Measurements from ENCODE around the gene TSC22D3. TPM values are rescaled to one million over a fixed set of nuclear protein-coding genes. Genes with fewer than 3 reads are reported as not detected.
A peak's percentile ranks its signal among the peaks of the same experiment; 100 is the strongest.

The TSC22D3 gene
- total RNA-seq, 1 experiment from 2014 or later = 28.1 TPM

DNA sequence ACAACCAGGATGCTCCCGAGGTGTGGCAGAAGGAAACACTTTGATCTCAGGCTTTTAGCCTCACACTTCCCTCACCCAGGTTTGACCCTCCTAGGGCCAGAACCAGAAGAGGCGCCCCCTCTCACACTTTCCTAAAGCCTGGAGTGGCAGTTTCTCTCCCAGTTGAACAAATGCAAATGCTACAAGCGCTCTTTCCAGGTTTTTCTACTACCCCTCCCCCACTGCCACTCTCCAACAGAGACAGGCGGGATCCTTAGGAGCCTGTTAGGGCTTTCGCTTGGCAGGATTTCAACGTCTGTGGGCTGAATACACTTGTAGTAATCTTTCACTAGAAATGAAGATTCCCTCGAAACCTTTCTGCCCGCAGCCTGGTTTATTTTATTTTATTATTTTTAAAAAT, 2.4 kb downstream of the TSC22D3 start:
- no peaks in the 10 kb centered on the region for H3K9me3 ChIP-seq (replicated peaks)
- H3K4me1 ChIP-seq (replicated peaks) = peaks cover 6% of the 10 kb centered on the region; the same call in 1 of the 2 replicates
- DNase-seq (ENCODE audit: low read depth in 1 of 2, low spot score in 2 of 2) = no peak
- no peaks in the 10 kb centered on the region for H3K36me3 ChIP-seq
- no peaks in the 10 kb centered on the region for H3K27me3 ChIP-seq (replicated peaks)
- no peak overlapping the region for H3K4me3 ChIP-seq
- H3K27ac ChIP-seq = no peak overlapping the region

- H3K27me3 ChIP-seq (replicated peaks) = no peaks in the 10 kb centered on the region
- no peaks in the 10 kb centered on the region for H3K36me3 ChIP-seq
- H3K27ac ChIP-seq = no peak overlapping the region
- H3K9me3 ChIP-seq (replicated peaks) = no peaks in the 10 kb centered on the region
- H3K4me3 ChIP-seq = no peak overlapping the region
- peak in 1 of 2 experiments; percentile 41 for DNase-seq (ENCODE audit: low read depth in 1 of 2, low spot score in 2 of 2)
- H3K4me1 ChIP-seq (replicated peaks) = no peaks in the 10 kb centered on the region
These were observed 5.8 kb downstream of the TSC22D3 start for GRCh38 chrX:107769581-107770317.

GRCh38 chrX:107768051-107768450, 7.5 kb downstream of the TSC22D3 start:
- Histone ChIP-seq H3K4me1 (replicated peaks) (no peaks in the 10 kb centered on the region), H3K36me3 (no peaks in the 10 kb centered on the region), H3K4me3 (no peak overlapping the region), H3K9me3 (replicated peaks) (no peaks in the 10 kb centered on the region), H3K27me3 (replicated peaks) (no peaks in the 10 kb centered on the region), H3K27ac (no peak overlapping the region)
- no peak for DNase-seq (ENCODE audit: low read depth in 1 of 2, low spot score in 2 of 2)

GRCh38 chrX:107766470-107767150, 9.0 kb downstream of the TSC22D3 start:
- Histone ChIP-seq H3K27ac (no peak overlapping the region), H3K36me3 (no peaks in the 10 kb centered on the region), H3K4me3 (no peak overlapping the region), H3K9me3 (replicated peaks) (no peaks in the 10 kb centered on the region), H3K27me3 (replicated peaks) (no peaks in the 10 kb centered on the region), H3K4me1 (replicated peaks) (no peaks in the 10 kb centered on the region)
- no peak for DNase-seq (ENCODE audit: low read depth in 1 of 2, low spot score in 2 of 2)

DNA sequence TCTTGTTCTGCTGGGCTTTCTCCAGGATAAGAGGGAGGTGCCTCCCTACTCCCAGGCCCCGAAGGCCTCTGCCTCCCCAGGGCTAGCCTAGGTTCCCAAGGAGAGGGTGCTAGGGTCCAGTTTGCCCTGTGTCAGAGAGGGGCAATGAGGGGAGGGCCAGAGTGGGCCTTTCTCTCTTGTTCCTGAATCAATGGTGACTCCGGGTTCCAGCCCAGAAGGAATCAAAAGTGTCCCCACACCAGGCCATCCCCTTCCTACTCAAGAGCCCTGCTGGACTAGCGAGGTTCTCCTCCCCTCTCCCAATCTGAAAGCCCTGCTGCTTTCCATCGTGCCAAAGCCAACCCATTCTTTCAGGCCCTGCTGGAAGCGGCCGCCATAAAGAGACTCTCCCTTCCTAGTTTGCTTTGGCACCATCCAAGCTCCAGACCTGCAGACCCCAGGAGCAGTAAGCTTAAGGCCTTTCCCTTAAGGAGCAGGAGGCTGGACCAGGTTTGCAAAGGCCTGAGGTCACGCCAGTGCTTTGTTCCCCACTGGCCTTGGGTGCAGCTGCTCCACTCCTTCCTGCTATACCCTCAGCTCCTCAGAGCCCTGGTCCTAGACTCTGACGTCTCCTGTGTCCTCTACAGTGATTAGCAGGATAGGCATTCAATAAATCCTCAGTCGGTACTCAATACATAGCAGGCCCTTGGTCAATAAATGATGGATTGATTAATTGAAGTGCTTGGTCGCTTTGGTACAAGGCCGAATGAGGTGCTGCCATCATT, 10.6 kb downstream of the TSC22D3 start:
- no peaks in the 10 kb centered on the region for H3K9me3 ChIP-seq (replicated peaks)
- no peak for DNase-seq (ENCODE audit: low read depth in 1 of 2, low spot score in 2 of 2)
- H3K4me3 ChIP-seq = no peak overlapping the region
- no peaks in the 10 kb centered on the region for H3K27me3 ChIP-seq (replicated peaks)
- no peaks in the 10 kb centered on the region for H3K36me3 ChIP-seq
- H3K4me1 ChIP-seq (replicated peaks) = no peaks in the 10 kb centered on the region
- H3K27ac ChIP-seq = no peak overlapping the region

DNA sequence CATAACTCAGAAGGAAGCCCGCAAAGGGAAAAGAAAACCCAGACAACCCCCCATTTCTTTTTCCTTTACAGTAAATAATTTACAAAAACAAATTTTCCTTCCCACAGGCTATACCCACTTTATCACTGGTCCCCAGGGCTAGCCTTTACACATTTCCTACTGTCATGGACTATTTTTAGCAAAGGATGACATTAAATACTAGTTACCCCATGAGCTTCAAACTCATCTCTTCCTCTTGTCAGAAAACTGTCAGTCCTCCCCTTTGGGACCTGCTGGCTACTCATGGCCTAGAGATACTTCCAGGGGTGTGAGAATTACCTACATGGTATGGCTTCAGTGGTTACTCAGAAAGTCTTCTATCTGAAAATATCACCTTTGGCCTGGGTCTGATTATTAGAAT, 11.9 kb downstream of the TSC22D3 start:
- Histone ChIP-seq H3K27ac (no peak overlapping the region), H3K4me1 (replicated peaks) (no peaks in the 10 kb centered on the region), H3K36me3 (no peaks in the 10 kb centered on the region), H3K27me3 (replicated peaks) (no peaks in the 10 kb centered on the region), H3K9me3 (replicated peaks) (no peaks in the 10 kb centered on the region), H3K4me3 (no peak overlapping the region)
- no peak for DNase-seq (ENCODE audit: low read depth in 1 of 2, low spot score in 2 of 2)

DNA sequence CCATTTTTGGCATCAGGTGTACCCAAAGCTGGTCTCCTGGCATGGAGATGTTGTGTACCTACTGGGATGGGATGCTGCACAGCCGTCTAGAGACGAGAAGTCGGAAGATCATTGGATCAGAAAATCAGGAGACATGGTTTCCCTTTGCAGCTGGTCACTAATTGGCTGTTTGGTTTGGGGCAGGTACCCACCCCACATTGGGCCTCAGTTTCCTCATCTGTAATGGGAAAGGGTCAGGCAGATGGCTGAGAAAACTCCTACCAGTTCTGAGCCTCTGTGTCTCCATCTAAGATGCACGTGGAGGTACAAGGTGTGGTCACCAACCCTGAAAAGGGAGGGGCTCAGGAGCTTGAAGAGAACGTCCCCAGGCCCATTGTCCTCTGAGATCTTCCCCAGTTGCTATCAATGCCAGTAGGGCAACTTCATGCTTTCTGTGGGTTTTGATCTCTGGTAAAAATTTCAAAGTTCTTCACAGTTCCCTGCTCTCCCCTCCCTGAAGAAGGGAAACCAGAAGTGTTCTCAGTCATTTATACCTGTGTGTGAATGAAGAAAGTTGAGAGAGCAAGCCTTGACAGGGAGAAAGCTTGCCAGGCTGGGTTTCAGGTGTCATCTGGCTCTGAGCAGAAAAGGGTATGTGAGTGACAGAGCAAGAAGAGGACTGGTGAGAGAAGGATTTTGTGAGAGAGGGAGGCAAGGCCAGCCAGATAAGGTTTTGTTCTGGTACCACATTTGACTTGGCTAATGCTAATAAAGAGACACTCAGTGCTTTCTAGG, 15.1 kb downstream of the TSC22D3 start:
- no peak for DNase-seq (ENCODE audit: low read depth in 1 of 2, low spot score in 2 of 2)
- H3K4me1 ChIP-seq (replicated peaks) = no peaks in the 10 kb centered on the region
- no peak overlapping the region for H3K27ac ChIP-seq
- no peaks in the 10 kb centered on the region for H3K27me3 ChIP-seq (replicated peaks)
- no peaks in the 10 kb centered on the region for H3K9me3 ChIP-seq (replicated peaks)
- no peak overlapping the region for H3K4me3 ChIP-seq
- no peaks in the 10 kb centered on the region for H3K36me3 ChIP-seq

GRCh38 chrX:107758231-107758766, 17.3 kb downstream of the TSC22D3 start:
- no peak overlapping the region for H3K27ac ChIP-seq
- H3K4me1 ChIP-seq (replicated peaks) = no peaks in the 10 kb centered on the region
- no peak overlapping the region for H3K4me3 ChIP-seq
- no peaks in the 10 kb centered on the region for H3K9me3 ChIP-seq (replicated peaks)
- no peaks in the 10 kb centered on the region for H3K36me3 ChIP-seq
- no peaks in the 10 kb centered on the region for H3K27me3 ChIP-seq (replicated peaks)
- DNase-seq (ENCODE audit: low read depth in 1 of 2, low spot score in 2 of 2) = no peak

DNA sequence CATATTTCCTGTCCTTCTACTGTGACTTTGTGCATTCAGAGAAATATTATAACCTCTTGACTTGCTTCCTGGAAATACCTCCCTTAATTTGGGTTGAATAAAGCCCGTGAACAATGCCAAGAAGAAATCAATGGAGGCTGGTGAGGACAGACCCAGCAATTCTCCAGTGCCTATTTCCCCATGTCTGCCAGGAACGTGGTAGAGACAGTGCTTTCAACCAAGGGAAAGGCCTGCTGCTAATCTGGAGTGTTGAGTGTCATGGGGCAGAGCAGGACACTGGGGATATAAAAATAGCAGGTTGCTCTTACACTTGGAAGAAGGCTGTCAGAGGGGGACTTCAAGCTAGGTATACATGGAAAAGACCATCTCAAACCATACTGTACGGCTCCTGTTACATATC, 19.9 kb downstream of the TSC22D3 start:
- no peak overlapping the region for H3K27ac ChIP-seq
- no peaks in the 10 kb centered on the region for H3K4me1 ChIP-seq (replicated peaks)
- no peaks in the 10 kb centered on the region for H3K9me3 ChIP-seq (replicated peaks)
- H3K27me3 ChIP-seq (replicated peaks) = no peaks in the 10 kb centered on the region
- no peak for DNase-seq (ENCODE audit: low read depth in 1 of 2, low spot score in 2 of 2)
- H3K4me3 ChIP-seq = no peak overlapping the region
- no peaks in the 10 kb centered on the region for H3K36me3 ChIP-seq

DNA sequence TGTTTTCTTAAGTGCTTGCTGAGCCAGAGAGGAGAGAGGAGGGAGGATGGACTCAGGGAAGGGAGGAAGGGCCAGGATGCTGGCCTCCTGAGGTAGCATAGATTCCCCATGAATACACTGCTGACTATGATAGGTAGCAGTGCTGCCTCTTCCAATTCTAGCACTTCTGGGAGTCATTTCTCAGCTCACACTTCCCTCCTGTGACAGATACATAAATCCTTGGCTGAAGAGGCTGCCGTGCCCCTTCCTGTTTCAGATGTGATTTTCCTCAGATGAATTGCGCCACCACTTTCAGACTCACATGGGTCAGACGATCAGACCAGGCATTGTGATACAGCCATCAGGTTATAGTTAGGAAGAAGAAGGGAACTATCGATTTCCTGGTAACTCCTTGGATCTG, 22.4 kb downstream of the TSC22D3 start:
- H3K27ac ChIP-seq = no peak overlapping the region
- no peaks in the 10 kb centered on the region for H3K36me3 ChIP-seq
- no peaks in the 10 kb centered on the region for H3K4me1 ChIP-seq (replicated peaks)
- H3K27me3 ChIP-seq (replicated peaks) = no peaks in the 10 kb centered on the region
- H3K4me3 ChIP-seq = no peak overlapping the region
- DNase-seq (ENCODE audit: low read depth in 1 of 2, low spot score in 2 of 2) = no peak
- H3K9me3 ChIP-seq (replicated peaks) = no peaks in the 10 kb centered on the region

GRCh38 chrX:107752714-107753113, 22.9 kb downstream of the TSC22D3 start:
- H3K9me3 ChIP-seq (replicated peaks) = no peaks in the 10 kb centered on the region
- no peak for DNase-seq (ENCODE audit: low read depth in 1 of 2, low spot score in 2 of 2)
- no peak overlapping the region for H3K27ac ChIP-seq
- no peaks in the 10 kb centered on the region for H3K27me3 ChIP-seq (replicated peaks)
- H3K4me1 ChIP-seq (replicated peaks) = peaks cover 3% of the 10 kb centered on the region
- no peak overlapping the region for H3K4me3 ChIP-seq
- H3K36me3 ChIP-seq = no peaks in the 10 kb centered on the region

DNA sequence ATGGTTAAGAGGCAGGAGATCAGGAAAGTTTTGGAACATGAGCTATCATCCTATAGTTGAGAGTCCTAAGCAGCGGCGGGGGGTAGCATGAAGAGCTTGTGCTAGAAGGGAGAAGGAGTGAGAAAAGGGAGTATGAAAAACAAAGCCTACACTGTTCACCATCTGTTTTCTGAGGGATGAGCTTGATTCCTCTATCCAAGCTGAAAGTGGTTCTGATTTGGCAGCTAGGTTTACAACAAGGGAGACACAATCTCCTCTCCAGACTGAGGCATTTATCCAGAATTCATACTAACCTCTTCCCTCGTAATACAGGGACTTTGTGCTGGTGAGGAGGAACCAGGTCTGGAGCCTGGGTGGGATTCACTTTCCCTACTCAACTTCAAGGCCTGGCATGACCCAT, 23.5 kb downstream of the TSC22D3 start:
- H3K36me3 ChIP-seq = no peaks in the 10 kb centered on the region
- H3K27ac ChIP-seq = no peak overlapping the region
- peaks cover 9% of the 10 kb centered on the region for H3K4me1 ChIP-seq (replicated peaks)
- no peak for DNase-seq (ENCODE audit: low read depth in 1 of 2, low spot score in 2 of 2)
- H3K27me3 ChIP-seq (replicated peaks) = no peaks in the 10 kb centered on the region
- no peaks in the 10 kb centered on the region for H3K9me3 ChIP-seq (replicated peaks)
- H3K4me3 ChIP-seq = no peak overlapping the region

DNA sequence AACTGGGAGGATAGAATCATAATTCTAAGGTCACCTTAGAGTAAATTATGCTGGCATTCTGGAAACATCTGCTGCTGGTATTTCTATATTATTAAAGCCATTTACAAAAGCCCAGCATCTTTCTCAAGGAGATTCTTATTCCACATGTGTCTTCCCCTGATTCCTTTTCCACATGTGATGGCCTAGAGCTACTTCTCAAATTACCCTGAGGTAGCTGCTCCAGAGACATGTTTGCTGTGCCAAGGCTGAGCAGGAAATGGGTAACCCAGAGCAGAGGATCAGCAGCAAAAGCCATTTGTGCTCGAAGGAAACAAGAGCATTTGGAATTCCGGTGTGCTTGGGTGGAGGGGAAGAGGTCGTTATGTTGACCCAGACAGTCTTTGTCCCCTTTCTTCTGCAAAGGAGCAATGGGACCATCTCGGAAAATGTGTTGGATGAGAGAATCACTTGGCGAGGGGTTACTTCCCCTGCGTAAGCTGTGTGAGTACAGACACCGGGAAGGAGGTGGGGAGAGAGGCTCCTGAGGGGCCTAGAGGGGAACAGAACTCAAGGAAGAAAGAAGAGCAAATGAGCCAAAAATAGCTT, 24.6 kb downstream of the TSC22D3 start:
- Histone ChIP-seq H3K4me1 (replicated peaks) (peaks cover 9% of the 10 kb centered on the region), H3K27me3 (replicated peaks) (no peaks in the 10 kb centered on the region), H3K9me3 (replicated peaks) (no peaks in the 10 kb centered on the region), H3K4me3 (no peak overlapping the region), H3K27ac (no peak overlapping the region), H3K36me3 (no peaks in the 10 kb centered on the region)
- DNase-seq (ENCODE audit: low read depth in 1 of 2, low spot score in 2 of 2) = no peak

Measured in SJSA1 (cell line).